Activated CD4-positive, alpha-beta T cell treated with anti-CD3 and anti-CD28 coated beads for 4 hours (primary cell): ENCODE data around the gene RFESD.

Source experiments
- DNase-seq, 2 donors: peaks; one replicate each; pipeline ENCODE4 v3.0.0-alpha.2; 2020

The RFESD gene

DNA sequence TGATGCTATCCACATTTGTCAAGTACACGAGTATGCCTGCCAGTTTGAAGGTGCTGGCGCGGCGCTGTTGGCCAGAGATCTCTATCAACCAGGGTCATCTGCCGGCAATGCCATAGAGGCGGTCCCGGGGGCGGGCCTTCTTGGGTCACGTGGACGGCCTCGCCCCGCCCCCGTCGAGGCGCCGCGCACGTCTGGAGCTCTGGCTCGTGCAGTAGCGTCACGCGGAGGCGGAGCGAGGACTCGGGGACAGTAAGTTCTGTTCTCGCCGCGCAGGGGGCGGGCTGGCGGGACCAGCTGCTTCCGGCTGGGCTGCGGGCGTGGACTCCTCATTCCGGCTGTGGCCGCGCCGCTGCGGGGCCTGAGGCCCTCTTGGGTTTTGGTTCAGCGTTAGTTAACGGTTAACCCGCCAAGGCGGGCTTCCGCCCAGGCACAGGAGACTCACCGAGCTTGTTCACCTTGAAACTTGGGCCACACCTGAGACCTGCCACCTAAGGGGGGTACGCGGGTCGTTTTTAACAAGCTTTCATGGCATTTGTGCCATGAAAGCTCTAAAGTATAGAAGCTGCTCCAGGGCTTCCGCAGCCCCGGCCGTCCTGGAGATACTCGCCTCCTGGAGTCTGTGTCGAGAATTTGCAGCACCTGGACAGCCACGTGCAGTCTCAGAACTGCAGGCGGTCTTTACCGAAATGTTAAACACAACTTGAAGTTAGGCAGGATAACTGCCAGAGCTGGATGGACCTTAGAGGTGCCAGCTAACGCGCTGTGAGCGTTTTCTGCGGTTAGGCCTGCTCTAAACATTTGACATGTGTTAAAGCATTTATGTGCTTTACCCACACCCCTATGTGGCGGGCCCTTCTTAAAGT lies at the start of gene RFESD:
Gene RFESD (plus strand): TSS at position 209 of the 863 bp plus-strand sequence. CDS start 5,495 bp downstream, outside the sequence.
- peak; percentile 93 to 96 for DNase-seq

- no peak for DNase-seq
These were observed 47.3 kb upstream of the RFESD start for GRCh38 chr5:95599252-95599651.

DNA sequence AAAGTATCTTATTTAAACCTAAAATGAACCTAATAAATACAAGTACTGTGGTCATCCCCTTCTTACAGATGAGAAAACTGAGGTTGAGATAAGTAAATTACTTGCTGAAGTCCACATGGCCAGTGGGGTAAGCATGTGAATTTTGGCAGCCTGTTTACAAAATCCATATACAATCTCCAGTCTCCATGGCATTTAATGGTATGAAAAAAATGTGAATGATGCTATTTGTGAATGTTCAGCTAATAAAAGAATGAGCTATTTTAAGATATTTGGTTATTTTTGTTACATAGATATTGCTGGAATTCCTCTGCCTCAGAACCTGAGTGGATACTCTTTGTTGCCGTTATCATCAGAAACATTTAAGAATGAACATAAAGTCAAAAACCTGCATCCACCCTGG lies 46.0 kb upstream of the RFESD start:
- DNase-seq = no peak

GRCh38 chr5:95605786-95606185 lies 40.8 kb upstream of the RFESD start:
- DNase-seq = no peak

- no peak for DNase-seq
These were observed 40.2 kb upstream of the RFESD start for GRCh38 chr5:95606419-95606818.

DNA sequence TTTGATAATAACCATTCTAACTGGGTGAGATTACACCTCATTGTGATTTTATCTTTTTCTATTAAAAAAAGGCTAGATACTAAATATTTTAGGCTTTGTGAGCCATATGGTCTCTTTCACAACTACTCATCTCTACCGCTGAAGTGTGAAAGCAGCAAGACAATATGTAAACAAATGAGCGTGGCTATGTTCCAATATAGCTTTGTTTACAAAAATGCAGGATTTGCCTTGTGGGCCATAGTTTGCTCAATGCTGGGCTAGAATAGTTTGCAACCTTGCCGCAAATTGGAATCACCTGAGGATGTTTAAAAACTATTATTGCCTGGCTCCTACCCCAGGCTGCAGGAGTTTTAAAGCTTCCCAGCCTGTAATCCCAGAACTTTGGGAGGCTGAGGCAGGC lies 36.9 kb upstream of the RFESD start:
- DNase-seq = no peak

DNA sequence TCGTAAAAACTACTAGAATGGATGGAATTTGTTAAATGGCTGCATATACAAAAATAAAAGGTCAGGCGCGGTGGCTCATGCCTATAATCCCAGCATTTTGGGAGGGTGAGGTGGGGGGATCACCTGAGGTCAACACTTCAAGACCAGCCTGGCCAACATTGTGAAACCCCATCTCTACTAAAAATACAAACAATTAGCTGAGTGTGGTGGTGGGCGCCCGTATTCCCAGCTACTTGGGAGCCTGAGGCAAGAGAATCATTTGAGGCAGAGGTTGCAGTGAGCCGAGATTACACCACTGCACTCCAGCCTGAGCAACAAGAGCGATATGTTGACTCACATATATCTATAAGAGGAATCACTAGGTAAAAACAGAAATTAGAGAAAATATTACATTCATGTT lies 36.0 kb upstream of the RFESD start:
- DNase-seq = no peak

- no peak for DNase-seq
These were observed 35.2 kb upstream of the RFESD start for GRCh38 chr5:95611396-95611795.

GRCh38 chr5:95613514-95613913 lies 33.1 kb upstream of the RFESD start:
- DNase-seq = no peak

DNA sequence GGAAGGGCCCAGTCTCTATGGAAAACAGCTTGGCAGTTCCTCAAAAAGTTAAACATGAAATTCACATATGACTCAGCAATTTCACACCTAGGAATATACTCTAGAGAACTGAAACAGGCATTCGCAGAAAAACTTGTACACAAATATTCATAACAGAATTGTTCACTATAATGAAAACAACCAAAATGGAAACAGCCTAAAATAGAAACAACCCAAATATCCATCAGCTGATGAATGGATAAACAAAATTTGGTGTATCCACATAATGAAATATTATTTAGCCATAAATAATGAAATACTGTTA lies 31.5 kb upstream of the RFESD start:
- DNase-seq = no peak

DNA sequence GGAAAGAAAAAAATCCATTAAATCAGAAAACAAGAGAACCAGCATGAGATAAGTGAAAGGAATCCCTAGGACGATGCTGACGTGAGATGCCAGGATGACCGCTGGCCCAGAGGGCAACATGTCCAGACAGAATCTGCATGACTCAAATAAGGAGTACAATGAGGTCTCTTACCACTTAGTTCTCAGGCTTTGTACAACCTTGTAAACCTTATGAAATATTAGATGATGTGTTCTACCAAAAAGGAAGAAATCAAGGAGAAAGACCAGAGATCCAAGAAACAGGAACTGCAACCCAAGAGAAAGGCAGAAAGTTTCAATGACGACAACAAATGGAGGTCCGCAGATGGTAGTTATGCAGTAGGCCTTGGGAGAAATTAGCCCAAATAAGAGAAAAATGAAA lies 29.5 kb upstream of the RFESD start:
- DNase-seq = no peak

- no peak for DNase-seq
These were observed 27.5 kb upstream of the RFESD start for GRCh38 chr5:95619096-95619495.

- DNase-seq = no peak
These were observed 27.0 kb upstream of the RFESD start for GRCh38 chr5:95619514-95620029.

DNA sequence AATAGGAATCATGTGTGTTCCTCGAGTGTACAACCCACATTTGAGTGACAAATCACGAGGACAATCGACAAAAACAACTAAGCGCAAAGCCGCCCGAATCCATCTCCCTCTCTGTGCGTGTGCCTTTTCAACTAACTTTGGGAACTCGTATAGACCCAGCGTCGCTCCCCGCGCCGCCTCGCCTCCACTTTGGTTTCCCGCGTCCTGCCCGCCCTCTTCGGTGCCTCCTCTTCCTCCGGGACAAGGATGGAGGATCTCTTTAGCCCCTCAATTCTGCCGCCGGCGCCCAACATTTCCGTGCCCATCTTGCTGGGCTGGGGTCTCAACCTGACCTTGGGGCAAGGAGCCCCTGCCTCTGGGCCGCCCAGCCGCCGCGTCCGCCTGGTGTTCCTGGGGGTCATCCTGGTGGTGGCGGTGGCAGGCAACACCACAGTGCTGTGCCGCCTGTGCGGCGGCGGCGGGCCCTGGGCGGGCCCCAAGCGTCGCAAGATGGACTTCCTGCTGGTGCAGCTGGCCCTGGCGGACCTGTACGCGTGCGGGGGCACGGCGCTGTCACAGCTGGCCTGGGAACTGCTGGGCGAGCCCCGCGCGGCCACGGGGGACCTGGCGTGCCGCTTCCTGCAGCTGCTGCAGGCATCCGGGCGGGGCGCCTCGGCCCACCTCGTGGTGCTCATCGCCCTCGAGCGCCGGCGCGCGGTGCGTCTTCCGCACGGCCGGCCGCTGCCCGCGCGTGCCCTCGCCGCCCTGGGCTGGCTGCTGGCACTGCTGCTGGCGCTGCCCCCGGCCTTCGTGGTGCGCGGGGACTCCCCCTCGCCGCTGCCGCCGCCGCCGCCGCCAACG lies 26.3 kb upstream of the RFESD start, which contains the start of gene GPR150:
Gene GPR150 (plus strand): TSS at position 58 of the 840 bp plus-strand sequence. CDS start 189 bp downstream, at position 247.
- DNase-seq = peak; percentile 49 to 62

DNA sequence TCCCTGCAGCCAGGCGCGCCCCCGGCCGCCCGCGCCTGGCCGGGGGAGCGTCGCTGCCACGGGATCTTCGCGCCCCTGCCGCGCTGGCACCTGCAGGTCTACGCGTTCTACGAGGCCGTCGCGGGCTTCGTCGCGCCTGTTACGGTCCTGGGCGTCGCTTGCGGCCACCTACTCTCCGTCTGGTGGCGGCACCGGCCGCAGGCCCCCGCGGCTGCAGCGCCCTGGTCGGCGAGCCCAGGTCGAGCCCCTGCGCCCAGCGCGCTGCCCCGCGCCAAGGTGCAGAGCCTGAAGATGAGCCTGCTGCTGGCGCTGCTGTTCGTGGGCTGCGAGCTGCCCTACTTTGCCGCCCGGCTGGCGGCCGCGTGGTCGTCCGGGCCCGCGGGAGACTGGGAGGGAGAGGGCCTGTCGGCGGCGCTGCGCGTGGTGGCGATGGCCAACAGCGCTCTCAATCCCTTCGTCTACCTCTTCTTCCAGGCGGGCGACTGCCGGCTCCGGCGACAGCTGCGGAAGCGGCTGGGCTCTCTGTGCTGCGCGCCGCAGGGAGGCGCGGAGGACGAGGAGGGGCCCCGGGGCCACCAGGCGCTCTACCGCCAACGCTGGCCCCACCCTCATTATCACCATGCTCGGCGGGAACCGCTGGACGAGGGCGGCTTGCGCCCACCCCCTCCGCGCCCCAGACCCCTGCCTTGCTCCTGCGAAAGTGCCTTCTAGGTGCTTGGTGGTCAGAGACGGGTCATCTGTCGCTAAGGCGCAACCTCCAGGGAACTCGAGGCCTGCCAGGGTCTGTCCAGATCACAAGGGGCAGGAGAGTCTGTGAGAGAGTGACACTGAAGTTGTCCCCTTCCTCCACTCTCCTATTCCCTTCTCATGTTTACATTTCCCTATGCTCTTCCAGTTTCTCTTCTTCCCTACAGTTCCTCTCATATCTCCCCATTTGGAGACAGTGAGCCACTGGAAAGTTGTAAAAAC lies 25.4 kb upstream of the RFESD start:
- DNase-seq = peak; percentile 31 to 44

DNA sequence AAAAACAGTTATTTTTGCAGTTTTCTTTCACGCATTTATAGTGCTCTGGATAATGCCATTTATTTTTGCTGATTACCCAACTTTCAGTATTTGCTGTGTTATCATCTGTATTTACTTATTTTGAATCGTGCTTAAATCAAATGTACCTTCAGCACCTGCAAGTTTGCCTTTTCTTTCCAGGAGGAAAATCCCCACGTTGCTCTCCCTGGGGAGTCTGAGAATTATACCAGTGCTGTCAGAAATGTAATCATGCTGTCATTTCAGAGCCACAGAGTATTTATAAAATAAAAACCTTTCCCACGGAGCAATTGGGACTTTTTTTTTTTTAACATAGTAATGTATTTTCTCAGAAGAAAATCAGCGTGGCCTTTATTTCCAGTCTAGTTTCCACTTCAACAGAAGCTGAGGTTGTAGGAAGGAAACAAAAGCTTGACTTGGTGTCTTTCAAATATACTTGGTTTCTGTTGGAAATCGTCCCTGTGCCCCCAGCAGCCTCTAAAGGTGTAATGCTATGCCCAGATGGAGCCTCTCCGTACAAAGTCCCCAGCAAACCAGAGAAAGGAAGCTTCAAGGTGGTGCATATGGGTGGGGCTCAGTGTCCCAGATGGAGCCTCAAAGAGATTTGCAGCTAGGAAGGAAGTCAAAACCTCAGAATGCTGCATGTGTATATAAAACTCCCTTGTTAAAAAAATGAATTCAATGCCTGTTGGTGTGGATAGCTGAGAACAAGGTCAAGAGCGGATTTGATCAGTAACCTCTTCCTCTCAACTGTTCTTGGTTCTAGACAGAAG lies 24.5 kb upstream of the RFESD start:
- DNase-seq = peak in 1 of 2 donors; percentile 6

GRCh38 chr5:95623706-95624105 lies 22.9 kb upstream of the RFESD start:
- no peak for DNase-seq

DNA sequence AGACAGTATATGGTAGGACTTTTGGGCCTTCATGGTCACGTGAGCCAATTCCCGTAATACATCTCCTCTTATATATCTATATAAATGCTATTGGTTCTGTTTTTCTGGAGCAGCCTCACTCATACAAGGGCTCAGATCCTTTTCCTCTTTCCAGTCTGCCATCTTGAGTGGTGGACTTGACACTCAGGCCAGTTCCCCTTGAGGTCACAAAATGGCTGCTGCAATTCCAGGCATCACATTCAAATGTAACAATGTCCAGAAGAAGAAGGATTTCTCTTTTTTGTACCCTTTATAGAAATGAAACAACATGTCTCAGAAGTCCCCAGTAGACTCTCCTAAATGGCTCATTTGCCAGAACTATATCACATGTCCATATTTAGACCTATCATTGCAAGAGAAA lies 22.2 kb upstream of the RFESD start:
- no peak for DNase-seq

DNA sequence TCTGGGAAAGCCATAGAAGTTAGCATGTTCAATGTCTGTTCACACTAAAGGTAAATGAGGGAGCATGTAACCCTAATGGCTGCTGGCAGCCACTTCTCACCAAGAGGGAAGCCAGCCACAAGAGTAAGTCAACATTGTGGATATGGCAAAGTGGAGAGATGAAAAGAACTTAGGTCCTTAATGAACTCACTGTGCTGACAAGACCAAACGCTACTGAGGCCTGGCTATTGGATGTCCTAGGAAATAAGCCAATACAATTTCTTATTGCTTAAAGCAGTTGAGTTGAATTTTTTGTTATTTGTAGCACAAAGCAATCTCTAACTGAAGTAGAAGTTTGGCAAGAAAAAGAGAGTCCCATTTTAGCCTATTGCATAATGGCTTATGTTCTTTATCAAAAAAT lies 19.9 kb upstream of the RFESD start:
- DNase-seq = no peak

DNA sequence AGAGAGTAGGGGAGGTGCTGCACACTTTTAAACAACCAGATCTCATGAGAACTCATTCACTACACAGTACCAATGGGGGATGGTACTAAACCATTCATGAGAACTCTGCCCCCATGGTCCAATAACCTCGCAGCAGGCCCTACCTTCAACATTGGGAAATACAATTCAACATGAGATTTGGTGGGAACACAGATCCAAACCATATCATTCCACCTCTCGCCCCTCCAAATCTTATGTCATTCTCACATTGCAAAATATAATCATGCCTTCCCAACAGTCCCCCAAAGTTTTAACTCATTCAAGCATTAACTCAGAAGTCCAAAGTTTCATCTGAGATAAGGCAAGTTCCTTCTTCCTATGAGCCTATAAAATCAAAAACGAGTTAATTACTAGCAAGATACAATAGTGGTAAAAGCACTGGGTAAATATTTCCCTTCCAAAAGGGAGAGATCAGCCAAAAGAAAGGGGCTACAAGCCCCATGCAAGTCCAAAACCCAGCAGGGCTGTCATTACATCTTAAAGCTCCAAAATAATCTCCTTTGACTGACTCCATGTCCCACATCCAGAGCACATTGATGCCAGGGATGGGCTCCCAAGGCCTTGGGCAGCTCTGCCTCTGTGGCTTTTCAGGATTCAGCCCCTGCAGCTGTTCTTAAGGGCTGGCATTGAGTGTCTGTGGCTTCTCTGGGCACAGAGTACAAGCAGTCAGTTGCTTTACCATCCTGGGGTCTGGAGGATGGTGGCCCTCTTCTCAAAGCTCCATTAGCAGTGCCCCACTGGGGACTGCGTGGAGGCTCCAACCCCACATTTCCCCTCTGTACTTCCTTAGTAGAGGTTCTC lies 18.4 kb upstream of the RFESD start:
- no peak for DNase-seq

- no peak for DNase-seq
These were observed 17.6 kb upstream of the RFESD start for GRCh38 chr5:95628933-95629332.
